ENCODE data around the gene PCDHA2.
"Not testable (repeated sequence)": the region's sequence is repeated elsewhere in the genome, so short reads cannot be mapped to it uniquely, and the experiment has no call there.

Gene PCDHA2

DNA sequence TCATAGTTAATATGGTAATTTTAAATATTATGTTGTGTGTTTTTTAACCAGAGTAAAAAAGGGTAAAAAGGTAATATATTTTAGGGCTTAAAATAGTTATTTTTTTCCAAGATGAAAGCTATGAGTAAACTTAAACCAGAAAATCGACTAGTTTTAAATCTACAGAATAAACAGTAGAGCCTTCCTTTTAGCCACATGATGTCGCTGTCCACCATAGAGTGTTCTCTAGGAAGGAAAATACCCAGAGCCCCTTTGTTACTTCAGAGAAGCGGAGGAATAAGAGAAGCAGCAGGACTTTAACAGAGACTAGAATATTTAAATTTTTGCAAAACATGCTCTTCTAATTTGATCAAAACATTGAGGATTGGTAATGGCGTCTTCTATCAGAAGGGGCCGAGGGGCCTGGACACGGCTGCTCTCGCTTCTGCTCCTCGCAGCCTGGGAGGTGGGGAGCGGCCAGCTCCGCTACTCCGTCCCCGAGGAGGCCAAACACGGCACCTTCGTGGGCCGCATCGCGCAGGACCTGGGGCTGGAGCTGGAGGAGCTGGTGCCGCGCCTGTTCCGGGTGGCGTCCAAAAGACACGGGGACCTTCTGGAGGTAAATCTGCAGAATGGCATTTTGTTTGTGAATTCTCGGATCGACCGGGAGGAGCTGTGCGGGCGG is at the start of gene PCDHA2:
TSS of gene PCDHA2 (plus strand) at position 258 of the 664 bp plus-strand sequence.
- DNase-seq: no peak

DNA sequence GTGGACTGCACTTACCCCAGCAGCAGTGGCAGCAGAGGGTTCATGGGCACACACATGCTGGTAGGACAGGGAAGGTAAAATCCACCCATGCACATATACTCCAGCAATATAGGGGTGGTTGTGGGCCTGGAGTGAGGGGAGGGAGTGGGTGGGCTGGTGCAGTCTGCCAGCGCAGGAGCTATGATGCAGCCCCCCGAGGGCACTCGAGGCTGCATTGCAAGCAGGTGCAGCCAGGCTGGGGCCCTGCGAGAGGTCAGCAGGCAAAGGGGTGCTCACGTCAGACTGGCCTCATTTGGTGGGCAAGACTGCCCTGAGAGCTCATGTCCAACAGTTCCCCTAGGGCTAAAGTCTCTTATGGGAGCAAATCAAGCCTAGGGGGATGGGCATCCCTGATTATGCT is 41.1 kb upstream of the PCDHA2 start:
- DNase-seq: no peak

DNA sequence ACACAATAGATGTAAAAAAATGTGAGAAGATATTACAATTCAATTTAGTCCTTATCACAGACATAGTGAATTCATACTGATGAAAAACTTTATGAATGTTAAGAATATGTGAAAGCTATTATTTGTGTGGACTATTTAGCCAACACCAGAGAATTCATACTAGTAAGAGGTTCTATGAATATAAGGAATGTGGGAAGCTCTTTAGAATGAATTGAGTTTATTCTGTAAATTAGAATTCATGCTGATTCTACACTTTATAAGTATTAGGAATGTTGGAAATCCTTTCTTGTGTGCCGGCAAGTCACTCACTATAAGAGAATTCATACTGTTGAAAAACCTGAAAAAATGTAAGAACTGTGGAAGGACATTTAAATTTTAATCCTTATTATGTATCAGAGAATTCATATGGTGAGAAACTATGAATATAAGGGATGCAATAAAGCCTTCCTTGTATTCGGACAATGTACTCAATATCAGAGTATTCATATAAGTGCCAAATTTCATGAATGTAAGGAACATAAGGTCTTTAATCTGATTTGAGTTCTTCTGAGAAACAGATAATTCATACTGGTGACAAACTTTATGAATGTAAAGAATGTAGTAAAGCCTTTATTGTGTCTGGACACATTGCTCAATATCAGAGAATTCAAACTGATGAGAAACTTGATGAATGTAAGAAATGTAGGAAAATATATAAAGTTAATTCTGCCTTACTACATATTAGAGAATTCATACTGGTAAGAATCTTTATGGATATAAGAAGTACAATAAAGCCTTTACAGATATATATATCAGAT is 30.3 kb upstream of the PCDHA2 start:
- no peak for DNase-seq

DNA sequence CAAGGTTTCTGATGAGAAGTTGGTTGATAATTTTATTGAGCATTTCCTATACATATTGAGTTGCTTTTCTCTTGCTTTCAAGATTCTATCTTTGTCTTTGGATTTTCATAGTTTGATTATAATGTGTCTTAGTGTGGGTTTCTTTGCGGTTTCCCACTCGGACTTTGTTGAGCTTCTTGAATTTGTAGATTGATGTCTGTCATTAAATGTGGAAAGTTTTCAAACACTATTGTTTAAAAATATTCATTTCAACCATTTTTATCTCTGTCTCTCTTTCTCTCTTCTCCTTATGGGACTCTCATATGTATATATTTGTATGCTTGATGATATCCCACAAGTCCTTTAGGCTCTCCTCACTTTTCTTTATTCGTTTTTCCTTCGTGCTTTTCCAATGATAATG is 27.2 kb upstream of the PCDHA2 start:
- no peak for DNase-seq

DNA sequence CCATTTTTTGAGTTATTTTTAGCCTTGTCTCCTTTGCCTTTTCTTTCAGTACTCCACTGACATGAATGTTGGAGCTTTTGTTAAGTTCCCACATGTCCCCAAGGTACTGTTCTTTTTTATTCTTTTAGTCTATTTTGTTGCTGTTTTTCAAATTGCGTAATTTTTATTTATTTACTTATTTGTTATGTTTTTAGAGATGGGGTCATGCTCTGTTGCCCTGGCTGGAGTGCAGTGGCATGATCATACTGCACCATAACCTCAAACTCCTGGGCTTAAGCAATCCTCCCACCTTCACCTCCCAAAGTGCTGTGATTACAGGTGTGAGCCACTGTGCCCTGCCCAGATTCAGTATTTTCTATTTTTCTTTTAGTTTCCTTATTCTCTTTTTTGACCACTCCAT is 14.1 kb upstream of the PCDHA2 start:
- no peak for DNase-seq

GRCh38 chr5:140785905-140786686 is 8.6 kb upstream of the PCDHA2 start, which contains the start of gene PCDHA1:
Gene PCDHA1 (plus strand): TSS chr5:140786140.
- DNase-seq: no peak

DNA sequence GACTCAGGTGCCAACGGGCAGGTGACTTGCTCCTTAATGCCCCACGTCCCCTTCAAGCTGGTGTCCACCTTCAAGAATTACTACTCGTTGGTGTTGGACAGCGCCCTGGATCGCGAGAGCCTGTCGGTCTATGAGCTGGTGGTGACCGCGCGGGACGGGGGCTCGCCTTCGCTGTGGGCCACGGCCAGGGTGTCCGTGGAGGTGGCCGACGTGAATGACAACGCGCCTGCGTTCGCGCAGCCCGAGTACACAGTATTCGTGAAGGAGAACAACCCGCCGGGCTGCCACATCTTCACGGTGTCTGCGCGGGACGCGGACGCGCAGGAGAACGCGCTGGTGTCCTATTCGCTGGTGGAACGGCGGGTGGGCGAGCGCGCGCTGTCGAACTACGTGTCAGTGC is 7.2 kb upstream of the PCDHA2 start:
- DNase-seq: not testable (repeated sequence)

DNA sequence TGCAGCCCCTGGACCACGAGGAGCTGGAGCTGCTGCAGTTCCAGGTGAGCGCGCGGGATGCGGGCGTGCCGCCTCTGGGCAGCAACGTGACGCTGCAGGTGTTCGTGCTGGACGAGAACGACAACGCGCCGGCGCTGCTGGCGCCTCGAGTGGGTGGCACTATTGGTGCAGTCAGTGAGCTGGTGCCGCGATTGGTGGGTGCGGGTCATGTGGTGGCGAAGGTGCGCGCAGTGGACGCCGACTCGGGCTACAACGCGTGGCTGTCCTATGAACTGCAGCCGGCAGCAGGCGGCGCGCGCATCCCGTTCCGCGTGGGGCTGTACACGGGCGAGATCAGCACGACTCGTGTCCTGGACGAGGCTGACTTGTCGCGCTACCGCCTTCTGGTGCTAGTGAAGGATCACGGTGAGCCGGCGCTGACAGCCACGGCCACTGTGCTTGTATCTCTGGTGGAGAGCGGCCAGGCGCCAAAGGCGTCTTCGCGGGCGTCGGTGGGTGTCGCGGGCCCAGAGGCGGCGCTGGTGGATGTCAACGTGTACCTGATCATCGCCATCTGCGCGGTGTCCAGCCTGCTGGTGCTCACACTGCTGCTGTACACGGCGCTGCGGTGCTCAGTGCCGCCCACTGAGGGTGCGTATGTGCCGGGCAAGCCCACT is 6.7 kb upstream of the PCDHA2 start:
- DNase-seq: not testable (repeated sequence)

DNA sequence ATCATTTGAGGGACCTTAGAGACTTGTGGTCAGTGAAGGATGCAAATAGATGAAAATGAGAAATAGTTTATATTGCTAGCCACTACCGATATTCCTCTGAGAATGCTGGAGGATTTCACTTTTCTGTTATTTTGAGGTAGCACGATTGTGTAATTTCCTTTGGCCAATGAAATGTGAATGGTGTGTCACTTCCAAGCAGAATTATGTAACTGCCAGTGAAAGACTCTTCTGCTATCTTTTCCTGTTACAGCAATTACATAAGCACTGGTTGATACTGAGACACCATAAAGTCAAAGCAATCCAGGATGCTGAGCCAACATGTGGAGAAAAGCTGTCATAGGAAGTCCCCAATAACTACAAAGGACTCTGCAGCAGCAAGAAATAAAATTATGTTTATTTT is 3.6 kb upstream of the PCDHA2 start:
- no peak for DNase-seq

GRCh38 chr5:140795259-140795641 is 598 bp downstream of the PCDHA2 start:
- DNase-seq: no peak

GRCh38 chr5:140796072-140796717 is 1.5 kb downstream of the PCDHA2 start:
- DNase-seq: not testable (repeated sequence)

DNA sequence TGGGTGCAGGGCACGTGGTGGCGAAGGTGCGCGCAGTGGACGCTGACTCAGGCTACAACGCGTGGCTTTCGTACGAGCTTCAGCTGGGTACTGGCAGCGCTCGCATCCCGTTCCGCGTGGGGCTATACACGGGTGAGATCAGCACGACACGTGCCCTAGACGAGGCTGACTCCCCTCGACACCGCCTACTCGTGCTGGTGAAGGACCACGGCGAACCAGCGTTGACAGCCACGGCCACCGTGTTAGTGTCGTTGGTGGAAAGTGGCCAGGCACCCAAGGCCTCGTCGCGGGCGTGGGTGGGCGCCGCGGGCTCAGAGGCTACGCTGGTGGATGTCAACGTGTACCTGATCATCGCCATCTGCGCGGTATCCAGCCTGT is 2.1 kb downstream of the PCDHA2 start:
- no peak for DNase-seq

DNA sequence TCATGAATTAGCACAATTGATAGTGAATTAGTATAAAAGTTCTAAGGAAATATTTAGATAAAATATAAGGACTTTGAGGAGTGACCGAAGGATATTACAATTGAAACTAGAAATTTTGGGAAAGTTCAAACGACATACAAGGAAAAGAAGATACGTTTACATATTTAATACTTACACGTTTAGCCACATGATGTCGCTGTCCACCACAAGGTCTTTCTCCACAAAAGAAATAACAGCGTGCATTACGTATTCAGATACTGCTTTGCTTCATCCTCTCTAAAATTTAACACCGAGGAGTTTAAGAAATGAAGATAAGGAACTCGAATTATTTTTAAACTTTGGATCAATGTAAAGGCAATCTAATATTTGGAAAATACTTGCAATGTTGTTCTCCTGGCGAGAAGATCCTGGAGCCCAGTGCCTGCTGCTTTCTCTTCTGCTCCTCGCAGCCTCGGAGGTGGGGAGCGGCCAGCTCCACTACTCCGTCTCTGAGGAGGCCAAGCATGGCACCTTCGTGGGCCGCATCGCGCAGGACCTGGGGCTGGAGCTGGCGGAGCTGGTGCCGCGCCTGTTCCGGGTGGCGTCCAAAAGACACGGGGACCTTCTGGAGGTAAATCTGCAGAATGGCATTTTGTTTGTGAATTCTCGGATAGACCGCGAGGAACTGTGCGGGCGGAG is 6.3 kb downstream of the PCDHA2 start, which contains the start of gene PCDHA3:
TSS of gene PCDHA3 (plus strand) at position 242 of the 678 bp plus-strand sequence.
- DNase-seq: no peak

DNA sequence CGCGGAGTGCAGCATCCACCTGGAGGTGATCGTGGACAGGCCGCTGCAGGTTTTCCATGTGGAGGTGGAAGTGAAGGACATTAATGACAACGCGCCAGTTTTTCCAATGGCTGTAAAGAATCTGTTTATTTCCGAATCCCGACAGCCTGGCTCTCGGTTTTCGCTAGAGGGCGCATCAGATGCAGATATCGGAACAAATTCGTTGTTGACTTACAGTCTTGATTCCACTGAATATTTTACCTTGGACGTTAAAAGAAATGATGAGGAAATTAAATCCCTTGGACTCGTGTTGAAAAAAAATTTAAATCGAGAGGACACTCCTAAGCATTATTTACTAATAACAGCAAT is 6.8 kb downstream of the PCDHA2 start:
- no peak for DNase-seq

DNA sequence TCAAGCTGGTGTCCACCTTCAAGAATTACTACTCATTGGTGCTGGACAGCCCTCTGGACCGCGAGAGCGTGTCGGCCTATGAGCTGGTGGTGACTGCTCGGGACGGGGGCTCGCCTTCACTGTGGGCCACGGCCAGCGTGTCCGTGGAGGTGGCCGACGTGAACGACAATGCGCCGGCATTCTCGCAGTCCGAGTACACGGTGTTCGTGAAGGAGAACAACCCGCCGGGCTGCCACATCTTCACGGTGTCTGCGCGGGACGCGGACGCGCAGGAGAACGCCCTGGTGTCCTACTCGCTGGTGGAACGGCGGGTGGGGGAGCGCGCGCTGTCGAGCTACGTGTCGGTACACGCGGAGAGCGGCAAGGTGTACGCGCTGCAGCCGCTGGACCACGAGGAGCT is 7.7 kb downstream of the PCDHA2 start:
- not testable (repeated sequence) for DNase-seq

GRCh38 chr5:140802781-140803271 is 8.2 kb downstream of the PCDHA2 start:
- DNase-seq: no peak

- no peak for DNase-seq
Observed at GRCh38 chr5:140806834-140807775, 12.5 kb downstream of the PCDHA2 start, which contains the start of gene PCDHA4. Gene PCDHA4 (plus strand): TSS chr5:140807068.

DNA sequence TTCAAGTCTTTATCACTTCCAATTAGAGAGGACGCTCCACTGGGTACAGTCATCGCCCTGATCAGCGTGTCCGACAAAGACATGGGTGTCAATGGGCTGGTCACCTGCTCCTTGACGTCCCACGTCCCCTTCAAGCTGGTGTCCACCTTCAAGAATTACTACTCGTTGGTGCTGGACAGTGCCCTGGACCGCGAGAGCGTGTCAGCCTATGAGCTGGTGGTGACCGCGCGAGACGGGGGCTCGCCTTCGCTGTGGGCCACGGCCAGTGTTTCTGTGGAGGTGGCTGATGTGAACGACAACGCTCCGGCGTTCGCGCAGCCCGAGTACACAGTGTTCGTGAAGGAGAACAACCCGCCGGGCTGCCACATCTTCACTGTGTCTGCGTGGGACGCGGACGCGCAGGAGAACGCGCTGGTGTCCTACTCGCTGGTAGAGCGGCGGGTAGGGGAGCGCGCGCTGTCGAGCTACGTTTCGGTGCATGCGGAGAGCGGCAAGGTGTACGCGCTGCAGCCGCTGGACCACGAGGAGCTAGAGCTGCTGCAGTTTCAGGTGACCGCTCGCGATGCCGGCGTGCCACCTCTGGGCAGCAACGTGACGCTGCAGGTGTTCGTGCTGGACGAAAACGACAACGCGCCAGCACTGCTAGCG is 13.7 kb downstream of the PCDHA2 start:
- DNase-seq: not testable (repeated sequence)

DNA sequence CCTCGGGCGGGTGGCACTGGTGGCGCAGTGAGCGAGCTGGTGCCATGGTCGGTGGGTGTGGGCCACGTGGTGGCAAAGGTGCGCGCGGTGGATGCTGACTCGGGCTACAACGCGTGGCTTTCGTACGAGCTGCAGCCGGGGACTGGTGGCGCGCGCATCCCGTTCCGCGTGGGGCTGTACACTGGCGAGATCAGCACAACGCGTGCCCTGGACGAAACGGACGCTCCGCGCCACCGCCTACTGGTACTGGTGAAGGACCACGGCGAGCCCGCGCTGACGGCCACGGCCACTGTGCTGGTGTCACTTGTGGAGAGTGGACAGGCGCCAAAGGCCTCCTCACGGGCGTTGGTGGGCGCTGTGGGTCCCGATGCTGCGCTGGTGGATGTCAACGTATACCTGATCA is 14.2 kb downstream of the PCDHA2 start:
- DNase-seq: no peak
